ENCODE data around the gene PPFIBP1.

The PPFIBP1 gene

GRCh38 chr12:27672051-27672450, 148.0 kb downstream of the PPFIBP1 start:
- Histone ChIP-seq H3K9me3 (ENCODE audit: insufficient read depth, low read length) (no peaks in the 10 kb centered on the region), H3K36me3 (replicated peaks; ENCODE audit: low read depth, low read length) (no peaks in the 10 kb centered on the region), H3K4me2 (ENCODE audit: low read length) (no peak overlapping the region), H3K9ac (ENCODE audit: low read length) (no peak overlapping the region), H3K4me3 (ENCODE audit: low read length) (no peak overlapping the region), H4K20me1 (ENCODE audit: insufficient read depth, low read length) (no peaks in the 10 kb centered on the region), H3K79me2 (ENCODE audit: low read length) (no peaks in the 10 kb centered on the region), H3K4me1 (ENCODE audit: low read length) (no peaks in the 10 kb centered on the region), H2AFZ (ENCODE audit: low read depth, low read length) (no peak overlapping the region), H3K27me3 (ENCODE audit: low read depth, low read length) (peaks cover 15% of the 10 kb centered on the region), H3K27ac (ENCODE audit: low read length) (no peak overlapping the region)
- TF ChIP-seq CTCF (IDR thresholded peaks at IDR 0.05; ENCODE audit: low read depth, low read length) = no peak

- TF ChIP-seq CTCF (IDR thresholded peaks at IDR 0.05; ENCODE audit: low read depth, low read length) = no peak
- TF ChIP-seq EZH2phosphoT487 (IDR thresholded peaks at IDR 0.05; ENCODE audit: low read depth) = no peak
Measured at GRCh38 chr12:27672643-27673042, 148.6 kb downstream of the PPFIBP1 start.

GRCh38 chr12:27673101-27673718, 149.2 kb downstream of the PPFIBP1 start:
- H3K4me2 ChIP-seq (ENCODE audit: low read length) = no peak overlapping the region
- H3K27me3 ChIP-seq (ENCODE audit: low read depth, low read length) = peaks cover 23% of the 10 kb centered on the region
- H3K36me3 ChIP-seq (replicated peaks; ENCODE audit: low read depth, low read length) = no peaks in the 10 kb centered on the region
- H2AFZ ChIP-seq (ENCODE audit: low read depth, low read length) = no peak overlapping the region
- H3K79me2 ChIP-seq (ENCODE audit: low read length) = no peaks in the 10 kb centered on the region
- no peak overlapping the region for H3K27ac ChIP-seq (ENCODE audit: low read length)
- H3K9me3 ChIP-seq (ENCODE audit: insufficient read depth, low read length) = no peaks in the 10 kb centered on the region
- H3K9ac ChIP-seq (ENCODE audit: low read length) = no peak overlapping the region
- no peak for TF ChIP-seq EZH2phosphoT487 (IDR thresholded peaks at IDR 0.05; ENCODE audit: low read depth)
- no peak for TF ChIP-seq CTCF (IDR thresholded peaks at IDR 0.05; ENCODE audit: low read depth, low read length)
- no peaks in the 10 kb centered on the region for H4K20me1 ChIP-seq (ENCODE audit: insufficient read depth, low read length)
- H3K4me3 ChIP-seq (ENCODE audit: low read length) = no peak overlapping the region
- no peaks in the 10 kb centered on the region for H3K4me1 ChIP-seq (ENCODE audit: low read length)

More at GRCh38 chr12:27672643-27673042, 148.6 kb downstream of the PPFIBP1 start:
- no peaks in the 10 kb centered on the region for H3K79me2 ChIP-seq (ENCODE audit: low read length)
- no peak overlapping the region for H3K27ac ChIP-seq (ENCODE audit: low read length)
- H3K4me2 ChIP-seq (ENCODE audit: low read length) = no peak overlapping the region
- H3K4me3 ChIP-seq (ENCODE audit: low read length) = no peak overlapping the region
- no peaks in the 10 kb centered on the region for H3K9me3 ChIP-seq (ENCODE audit: insufficient read depth, low read length)
- no peaks in the 10 kb centered on the region for H3K36me3 ChIP-seq (replicated peaks; ENCODE audit: low read depth, low read length)
- peaks cover 21% of the 10 kb centered on the region for H3K27me3 ChIP-seq (ENCODE audit: low read depth, low read length)
- H3K9ac ChIP-seq (ENCODE audit: low read length) = no peak overlapping the region
- no peak overlapping the region for H2AFZ ChIP-seq (ENCODE audit: low read depth, low read length)
- H4K20me1 ChIP-seq (ENCODE audit: insufficient read depth, low read length) = no peaks in the 10 kb centered on the region
- no peaks in the 10 kb centered on the region for H3K4me1 ChIP-seq (ENCODE audit: low read length)

- no peak overlapping the region for H3K9ac ChIP-seq (ENCODE audit: low read length)
- H3K27me3 ChIP-seq (ENCODE audit: low read depth, low read length) = peaks cover 23% of the 10 kb centered on the region
Measured at GRCh38 chr12:27674989-27675388, 151.0 kb downstream of the PPFIBP1 start.

More at GRCh38 chr12:27674989-27675388, 151.0 kb downstream of the PPFIBP1 start:
- Histone ChIP-seq H3K4me2 (ENCODE audit: low read length) (no peak overlapping the region), H2AFZ (ENCODE audit: low read depth, low read length) (no peak overlapping the region), H3K9me3 (ENCODE audit: insufficient read depth, low read length) (no peaks in the 10 kb centered on the region), H4K20me1 (ENCODE audit: insufficient read depth, low read length) (no peaks in the 10 kb centered on the region), H3K36me3 (replicated peaks; ENCODE audit: low read depth, low read length) (no peaks in the 10 kb centered on the region), H3K4me3 (ENCODE audit: low read length) (no peak overlapping the region), H3K4me1 (ENCODE audit: low read length) (no peaks in the 10 kb centered on the region), H3K27ac (ENCODE audit: low read length) (no peak overlapping the region), H3K79me2 (ENCODE audit: low read length) (no peaks in the 10 kb centered on the region)
- TF ChIP-seq CTCF (IDR thresholded peaks at IDR 0.05; ENCODE audit: low read depth, low read length) (no peak), EZH2phosphoT487 (IDR thresholded peaks at IDR 0.05; ENCODE audit: low read depth) (no peak)

All from OCI-LY3 (cell line).